Inflammatory macrophage treated with lipopolysaccharide for 1 hour (primary cell): ENCODE data around the gene TGFB1.
"Not testable (repeated sequence)": the region's sequence is repeated elsewhere in the genome, so short reads cannot be mapped to it uniquely, and the experiment has no call there.

Experiments
- DNase-seq, 2 donors: peaks; one replicate each; pipeline ENCODE4 v3.0.0-alpha.2; 2020 to 2022

TGFB1 gene

DNA sequence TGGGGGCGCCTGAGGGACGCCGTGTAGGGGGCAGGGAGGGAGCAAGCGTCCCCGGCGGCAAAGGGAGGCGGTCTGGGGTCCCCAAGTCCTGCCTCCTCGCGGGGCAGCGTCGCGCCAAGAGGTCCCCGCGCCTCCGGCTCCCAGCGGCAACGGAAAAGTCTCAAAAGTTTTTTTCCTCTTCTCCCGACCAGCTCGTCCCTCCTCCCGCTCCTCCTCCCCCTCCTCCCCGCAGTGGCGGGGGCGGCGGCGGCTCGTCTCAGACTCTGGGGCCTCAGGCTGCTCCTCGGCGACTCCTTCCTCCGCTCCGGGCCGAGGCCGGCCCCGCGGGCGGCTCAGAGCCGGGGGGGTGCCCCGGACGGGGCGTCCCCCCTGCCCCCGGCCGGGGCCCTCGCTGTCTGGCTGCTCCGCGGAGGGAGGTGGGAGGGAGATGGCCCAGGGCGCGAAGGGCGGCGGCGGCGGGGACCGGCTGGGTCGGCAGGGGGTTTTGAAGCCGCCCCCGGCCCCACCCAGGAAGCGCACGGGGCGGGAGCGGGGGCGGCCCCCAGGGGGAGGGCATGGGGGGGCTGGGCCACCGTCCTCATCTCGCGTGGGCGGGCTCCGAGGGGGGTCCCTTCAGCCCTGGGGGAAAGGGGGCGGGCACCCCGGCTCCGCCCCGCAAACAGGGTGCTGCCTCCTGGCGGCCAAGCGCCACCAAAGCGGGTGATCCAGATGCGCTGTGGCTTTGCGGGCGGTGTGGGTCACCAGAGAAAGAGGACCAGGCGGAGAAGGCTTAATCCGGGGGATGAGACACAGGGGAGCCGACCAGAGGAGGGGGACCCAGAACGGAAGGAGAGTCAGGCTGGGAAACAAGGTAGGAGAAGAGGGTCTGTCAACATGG is at the start of gene TGFB1:
Gene TGFB1, minus strand, starts transcription at position 457 of the 877 bp plus-strand sequence. CDS start 878 bp downstream, outside the sequence.
- DNase-seq, result peak; percentile 81 to 92

- no peak for DNase-seq
Measured at GRCh38 chr19:41402010-41402409, 48.3 kb upstream of the TGFB1 start.

DNA sequence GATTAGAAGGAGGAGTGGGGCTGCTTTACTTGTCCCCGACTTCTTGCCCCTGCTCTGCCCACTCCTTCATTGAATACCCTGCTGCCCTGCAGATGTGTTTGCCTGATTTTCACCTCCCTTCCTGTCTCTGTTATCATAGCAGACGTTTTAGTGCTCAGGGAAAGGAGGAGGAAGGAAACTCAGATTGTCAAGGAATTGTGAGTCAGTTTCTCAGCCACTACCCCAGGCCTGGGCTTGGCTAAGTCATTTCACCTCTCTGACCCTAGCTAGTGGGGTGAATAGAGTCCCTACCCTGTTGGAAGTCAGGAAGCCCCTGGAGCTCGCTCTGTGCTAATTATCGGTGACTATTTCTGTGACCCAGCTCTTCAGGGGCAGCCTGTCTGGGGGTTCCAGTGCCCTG is 47.8 kb upstream of the TGFB1 start:
- DNase-seq, result no peak

GRCh38 chr19:41399525-41399924 is 45.8 kb upstream of the TGFB1 start:
- no peak for DNase-seq

- DNase-seq, result no peak
Measured at GRCh38 chr19:41399091-41399490, 45.4 kb upstream of the TGFB1 start.

DNA sequence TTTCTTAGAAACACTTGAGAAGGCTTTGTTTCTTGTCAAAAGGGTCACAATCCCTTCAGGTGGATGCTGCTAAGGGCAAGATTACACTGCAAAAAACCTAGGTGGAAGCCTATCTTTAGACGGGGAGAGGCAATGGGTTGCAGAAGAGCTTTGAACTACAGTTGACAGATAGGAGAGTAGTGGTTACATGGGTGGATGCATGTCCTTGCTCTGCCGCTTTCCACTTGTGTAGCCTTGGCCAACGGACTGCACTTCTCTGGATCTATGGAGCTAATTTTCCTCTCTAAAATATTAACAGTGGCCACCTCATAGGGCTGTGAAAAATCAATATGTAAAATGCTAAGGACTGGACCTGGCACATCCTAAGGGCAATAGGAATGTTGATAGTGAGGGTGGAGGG is 44.9 kb upstream of the TGFB1 start:
- no peak for DNase-seq

DNA sequence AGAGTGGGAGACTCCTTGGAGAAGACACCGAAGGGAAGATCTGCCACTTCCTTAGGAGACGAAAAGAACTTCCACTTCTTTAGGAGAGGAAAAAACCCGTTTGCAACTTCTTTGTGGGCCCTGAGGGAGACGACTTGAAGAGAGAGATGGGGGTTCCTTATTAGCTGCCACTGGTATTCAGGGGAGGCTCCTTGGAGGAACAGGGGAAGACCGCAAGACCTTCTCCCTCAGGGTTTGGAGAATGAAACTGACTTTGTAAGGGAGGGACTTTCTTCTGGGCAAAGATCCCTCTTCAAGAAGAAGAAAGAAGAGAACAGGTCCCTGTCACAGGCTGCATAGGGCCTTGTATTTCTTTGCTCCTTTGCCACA is 44.3 kb upstream of the TGFB1 start:
- no peak for DNase-seq

DNA sequence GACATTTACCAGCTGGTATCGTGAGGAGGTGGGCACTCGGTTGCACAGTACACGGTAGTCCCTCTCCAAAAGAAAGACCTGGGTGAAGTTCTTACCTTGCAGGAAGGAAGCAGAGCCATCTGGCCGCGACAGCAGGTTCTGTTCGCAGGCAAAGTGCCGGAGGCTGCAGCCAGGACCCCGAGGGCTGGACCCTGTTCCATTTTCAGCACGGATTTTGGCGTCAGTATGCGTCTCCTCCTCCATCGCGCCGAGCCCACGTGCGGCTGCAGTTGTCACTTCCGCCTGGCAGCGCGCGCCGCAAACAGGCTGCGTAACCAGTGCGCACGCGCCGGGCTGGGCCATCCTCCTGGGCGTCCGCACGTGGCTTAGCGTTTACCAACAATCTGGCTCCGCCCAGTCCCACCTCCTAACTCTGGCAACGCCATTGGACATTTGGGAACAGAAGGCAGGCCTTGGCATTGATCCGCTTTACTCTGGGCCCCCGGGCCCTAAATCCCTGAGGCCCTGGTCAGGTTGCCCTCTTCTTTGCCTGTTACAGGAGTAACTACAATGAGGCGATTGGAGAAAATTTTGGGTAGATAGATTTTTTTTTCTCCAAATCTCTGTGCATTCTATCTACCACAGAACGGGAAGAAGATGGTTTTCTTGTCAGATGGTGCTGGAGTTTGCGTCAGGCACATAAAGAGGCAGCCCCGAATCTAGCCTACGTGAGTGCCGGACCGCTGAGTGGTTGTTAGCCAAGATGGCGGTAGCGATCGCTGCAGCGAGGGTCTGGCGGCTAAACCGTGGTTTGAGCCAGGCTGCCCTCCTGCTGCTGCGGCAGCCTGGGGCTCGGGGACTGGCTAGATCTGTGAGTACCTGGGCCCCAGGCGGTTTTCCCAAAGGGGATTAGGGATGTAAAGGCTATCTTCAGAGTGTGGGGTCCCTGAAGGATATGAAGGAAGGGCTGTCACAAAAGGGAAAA is 43.6 kb upstream of the TGFB1 start, which contains the start of the genes BCKDHA and EXOSC5:
Gene BCKDHA, plus strand, starts transcription at position 733 of the 964 bp plus-strand sequence. Its CDS starts 10 bp downstream, at position 743.
Gene EXOSC5, minus strand, starts transcription at position 274 of the 964 bp plus-strand sequence. Its CDS starts 31 bp downstream, at position 243.
- DNase-seq, result peak; percentile 99 to 100

- peak in 1 of 2 donors; percentile 28 for DNase-seq
Measured at GRCh38 chr19:41395355-41395754, 41.6 kb upstream of the TGFB1 start.

- no peak for DNase-seq
Measured at GRCh38 chr19:41392775-41393174, 39.1 kb upstream of the TGFB1 start.

- DNase-seq, result no peak
Measured at GRCh38 chr19:41391618-41392017, 37.9 kb upstream of the TGFB1 start.

GRCh38 chr19:41386442-41386841 is 32.7 kb upstream of the TGFB1 start:
- peak in 1 of 2 donors; percentile 54 for DNase-seq

GRCh38 chr19:41384351-41384750 is 30.6 kb upstream of the TGFB1 start:
- no peak for DNase-seq

DNA sequence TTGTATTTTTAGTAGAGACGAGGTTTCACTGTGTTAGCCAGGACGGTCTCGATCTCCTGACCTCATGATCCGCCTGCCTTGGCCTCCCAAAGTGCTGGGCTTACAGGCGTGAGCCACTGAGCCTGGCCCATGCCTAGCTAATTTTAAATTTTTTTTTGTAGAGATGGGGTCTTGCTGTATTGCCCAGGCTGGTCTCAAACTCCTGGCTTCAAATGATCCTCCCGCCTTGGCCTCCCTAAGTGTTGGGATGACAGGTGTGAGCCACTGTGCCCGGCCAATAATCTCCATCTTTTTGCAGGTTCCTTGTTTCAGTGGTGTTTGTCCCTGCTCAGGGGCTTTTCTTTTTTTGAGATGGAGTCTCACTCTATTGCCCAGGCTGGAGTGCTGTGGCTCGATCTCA is 27.8 kb upstream of the TGFB1 start:
- not testable (repeated sequence) for DNase-seq

DNA sequence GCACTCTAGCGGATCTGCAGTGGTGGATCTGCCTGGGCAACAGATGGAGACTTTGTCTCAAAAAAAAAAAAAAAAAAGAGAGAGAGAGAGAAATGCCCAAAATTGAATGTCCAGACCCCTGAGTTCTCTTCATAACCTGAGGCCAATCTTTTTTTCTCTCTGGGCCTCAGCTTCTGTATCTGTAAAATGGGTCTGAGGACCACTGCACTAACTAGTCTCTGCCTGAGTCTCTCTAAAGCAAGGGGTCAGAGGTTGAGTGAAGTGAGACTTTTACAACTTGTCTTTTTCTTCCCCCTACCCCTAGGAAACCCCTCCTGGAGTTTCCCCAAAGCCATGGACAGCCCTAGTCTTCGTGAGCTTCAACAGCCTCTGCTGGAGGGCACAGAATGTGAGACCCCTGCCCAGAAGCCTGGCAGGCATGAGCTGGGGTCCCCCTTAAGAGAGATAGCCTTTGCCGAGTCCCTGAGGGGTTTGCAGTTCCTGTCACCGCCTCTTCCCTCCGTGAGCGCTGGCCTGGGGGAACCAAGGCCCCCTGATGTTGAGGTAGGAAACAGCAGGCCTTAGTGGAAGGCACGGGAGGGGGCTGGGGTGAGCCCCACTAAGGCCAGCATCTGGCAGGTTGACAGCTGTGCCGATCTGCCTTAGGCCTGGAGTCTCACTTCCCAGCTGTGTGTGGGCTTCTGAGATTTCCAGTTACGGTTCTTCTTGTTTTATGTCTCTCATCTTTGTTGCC is 24.4 kb upstream of the TGFB1 start:
- DNase-seq, result no peak

GRCh38 chr19:41376998-41377365 is 23.3 kb upstream of the TGFB1 start:
- DNase-seq, result peak; percentile 53 to 78

DNA sequence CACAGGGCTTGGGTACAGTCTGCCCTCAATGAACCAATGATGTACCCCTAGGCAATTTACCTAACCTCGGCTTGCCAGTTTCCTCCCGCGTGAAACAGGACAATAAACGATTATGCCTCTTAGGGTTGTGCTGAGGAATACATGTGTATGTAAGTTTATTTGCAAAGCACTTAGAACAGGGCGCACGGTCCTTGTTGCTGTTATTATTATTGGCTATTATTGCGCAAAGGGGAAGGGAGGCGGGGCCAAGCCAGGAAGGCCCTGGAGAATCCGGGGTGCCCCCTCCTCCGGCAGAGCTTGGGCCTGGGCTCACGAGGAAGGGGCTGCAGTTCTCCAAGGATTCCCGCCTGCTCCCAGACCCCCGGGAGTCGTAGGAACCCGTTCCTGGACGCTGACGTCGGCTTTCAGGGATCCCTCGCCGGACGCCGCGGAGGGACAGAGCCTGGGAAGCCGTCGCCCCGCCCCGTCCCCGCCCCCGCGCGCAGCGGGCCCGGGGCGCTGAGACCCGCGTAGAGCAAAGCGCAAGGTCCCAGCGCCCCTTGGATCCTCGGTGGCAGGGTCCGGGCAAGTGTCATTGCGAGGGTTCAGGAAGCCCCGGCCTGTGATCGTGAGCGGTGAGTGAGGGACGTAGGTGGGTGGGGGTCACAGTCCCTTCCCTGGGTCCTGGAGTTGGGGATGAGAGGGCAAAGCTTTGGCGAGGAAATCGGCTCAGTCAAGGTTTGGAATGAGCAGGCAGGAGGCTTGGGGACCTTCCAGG is 22.7 kb upstream of the TGFB1 start, which contains the start of gene TMEM91:
Gene TMEM91, plus strand, starts transcription at position 293 of the 757 bp plus-strand sequence. CDS start 1,777 bp downstream, outside the sequence.
- peak in 1 of 2 donors; percentile 45 for DNase-seq

DNA sequence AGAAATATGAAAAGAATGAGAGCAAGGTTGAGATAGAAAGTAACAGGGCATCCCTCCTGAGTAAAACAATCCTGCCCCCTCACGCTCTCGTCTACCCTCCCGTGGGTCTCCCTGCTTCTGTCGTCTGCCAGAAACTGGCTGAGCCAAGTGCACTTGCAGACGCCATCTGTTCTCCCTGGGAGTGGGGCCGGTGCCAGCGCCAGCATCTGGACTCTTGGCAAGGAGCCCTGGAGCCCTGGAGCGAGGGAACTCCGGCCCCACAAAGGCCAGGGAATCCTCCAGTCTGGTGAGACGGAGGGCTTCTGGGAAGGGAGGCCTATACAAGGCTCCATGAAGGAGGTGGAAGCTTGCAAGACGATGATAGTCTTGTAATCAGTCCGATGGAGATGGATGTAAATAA is 20.3 kb upstream of the TGFB1 start:
- no peak for DNase-seq

DNA sequence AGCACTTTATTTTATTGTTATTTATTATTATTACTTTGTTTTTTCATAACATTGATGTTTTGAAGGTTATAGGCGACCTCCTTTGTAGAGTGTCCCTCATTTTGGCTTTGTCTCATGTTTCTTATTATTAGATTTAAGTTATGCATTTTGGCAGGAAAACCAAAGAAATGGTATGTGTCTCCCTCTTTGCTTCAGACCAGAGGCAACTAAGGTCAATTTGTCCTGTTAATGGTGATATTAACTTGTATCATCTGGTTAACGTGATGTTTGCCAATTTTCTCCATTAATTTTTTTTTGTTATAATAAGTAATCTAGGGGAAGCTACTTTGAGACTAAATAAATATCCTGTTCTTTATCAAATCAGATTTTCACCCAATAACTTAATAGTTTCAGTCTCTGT is 18.8 kb upstream of the TGFB1 start:
- DNase-seq, result no peak

DNA sequence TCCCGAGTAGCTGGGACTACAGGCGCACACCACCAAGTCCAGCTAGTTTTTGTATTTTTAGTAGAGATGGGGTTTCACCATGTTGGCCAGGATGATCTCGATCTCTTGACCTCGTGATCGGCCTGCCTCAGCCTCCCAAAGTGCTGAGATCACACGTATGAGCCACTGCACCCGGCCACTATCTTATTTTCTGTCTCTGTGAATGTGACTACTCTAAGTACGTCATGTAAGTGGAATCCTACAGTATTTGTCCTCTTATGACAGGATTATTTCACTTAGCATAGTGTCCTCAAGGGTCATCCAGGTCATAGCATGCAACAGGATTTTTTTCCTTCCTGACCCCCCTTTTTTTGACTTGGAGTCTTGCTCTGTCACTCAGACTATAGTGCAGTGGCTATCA is 17.8 kb upstream of the TGFB1 start:
- DNase-seq, result no peak

GRCh38 chr19:41371119-41371518 is 17.4 kb upstream of the TGFB1 start:
- not testable (repeated sequence) for DNase-seq

DNA sequence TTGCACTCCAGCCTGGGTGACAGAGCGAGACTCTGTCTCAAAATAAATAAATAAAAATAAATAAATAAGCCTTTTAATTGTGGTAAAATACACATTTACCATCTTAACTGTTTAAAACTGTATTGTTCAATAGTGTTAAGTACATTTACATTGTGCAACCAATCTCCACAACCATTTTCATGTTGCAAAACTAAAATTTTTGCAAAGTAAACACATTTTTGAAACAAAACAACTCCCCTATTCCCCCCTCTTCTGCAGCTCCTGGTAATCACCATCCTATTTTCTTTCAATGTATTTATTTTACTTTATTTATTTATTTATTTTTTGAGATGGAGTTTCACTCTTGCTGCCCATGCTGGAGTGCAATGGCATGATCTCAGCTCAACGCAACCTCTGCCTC is 16.0 kb upstream of the TGFB1 start:
- DNase-seq, result no peak
